K562 (cell line): ENCODE data around the gene UPF1. TPM values are rescaled to one million over a fixed set of nuclear protein-coding genes. Genes with fewer than 3 reads are reported as not detected.

Source experiments
- AFF4 ChIP-seq: sonication (generic); formaldehyde crosslinking; IDR thresholded peaks from 2 replicates; pipeline ENCODE4 v1.8.0; 2023; ENCODE audit warnings: mild to moderate bottlenecking, missing genetic modification reagents
- BACH1 ChIP-seq: fragments of 200-800 bp; sonication (Bioruptor generic); IDR thresholded peaks from 2 replicates; pipeline ENCODE4 v1.6.1; 2016; ENCODE audit warnings: missing genetic modification characterization, missing compliant biosample characterization
- COPS2 ChIP-seq: fragments of 450-650 bp; conservative IDR thresholded peaks from 2 replicates; pipeline ENCODE4 v1.6.1; 2016; ENCODE audit warnings: mild to moderate bottlenecking, moderate library complexity
- CSDE1 ChIP-seq, 2 experiments: fragments of 450-650 bp; IDR thresholded peaks; 2 replicates each; pipeline ENCODE4 v1.6.1; 2016; ENCODE audit warnings: mild to moderate bottlenecking in 1 of 2
- E2F1 ChIP-seq: sonication (generic); formaldehyde crosslinking; IDR thresholded peaks from 2 replicates; pipeline ENCODE4 v1.8.1; 2023; ENCODE audit warnings: mild to moderate bottlenecking, missing genetic modification reagents, moderate library complexity
- ETS1 ChIP-seq: conservative IDR thresholded peaks from 2 replicates; pipeline ENCODE4 v1.6.1; 2011; ENCODE audit warnings: low read depth, mild to moderate bottlenecking, low read length; ENCODE audit not compliant: control insufficient read depth
- ETV5 ChIP-seq: sonication (generic); formaldehyde crosslinking; IDR thresholded peaks from 2 replicates; pipeline ENCODE4 v1.4.0; 2020; ENCODE audit warnings: low read depth, mild to moderate bottlenecking, missing genetic modification reagents
- HBP1 ChIP-seq: fragments of 450-650 bp; formaldehyde crosslinking; IDR thresholded peaks from 2 replicates; pipeline ENCODE4 v1.4.0; 2022; ENCODE audit warnings: missing genetic modification characterization
- HDGF ChIP-seq: fragments of 450-650 bp; IDR thresholded peaks from 2 replicates; pipeline ENCODE4 v1.6.1; 2016
- KDM4B ChIP-seq, 2 experiments: fragments of 450-650 bp in 1 of 2; sonication (generic) in 1 of 2; IDR thresholded peaks; 2 replicates each; pipeline ENCODE4 v1.6.1; 2016 to 2017; ENCODE audit warnings: borderline replicate concordance in 2 of 2, antibody characterized with exemption in 1 of 2, low read depth in 1 of 2, mild to moderate bottlenecking in 1 of 2
- MYNN ChIP-seq, 2 experiments: sonication (generic); formaldehyde crosslinking in 1 of 2; IDR thresholded peaks; 2 replicates each; pipeline versions ENCODE4 v1.5.0 to v1.6.1; 2016 to 2020; ENCODE audit warnings: antibody characterized with exemption in 1 of 2, missing genetic modification reagents in 1 of 2
- NR2F6 ChIP-seq: fragments of 450-650 bp; formaldehyde crosslinking; IDR thresholded peaks from 2 replicates; pipeline ENCODE4 v1.4.0; 2020; ENCODE audit warnings: mild to moderate bottlenecking
- PREB ChIP-seq: sonication (generic); formaldehyde crosslinking; IDR thresholded peaks from 2 replicates; pipeline ENCODE4 v1.8.1; 2023; ENCODE audit warnings: mild to moderate bottlenecking, missing genetic modification reagents
- SIX5 ChIP-seq, 2 experiments: IDR thresholded peaks; 2 replicates each; pipeline ENCODE4 v1.6.1; 2011; ENCODE audit warnings: low read length in 2 of 2, borderline replicate concordance in 1 of 2, low read depth in 1 of 2, mild to moderate bottlenecking in 1 of 2, moderate library complexity in 1 of 2; ENCODE audit not compliant: insufficient read depth in 1 of 2
- TRIM28 ChIP-seq: fragments of 450-650 bp; IDR thresholded peaks from 2 replicates; pipeline ENCODE4 v1.6.1; 2017
- ZBTB12 ChIP-seq: fragments of 250-450 bp; sonication (Bioruptor Pico); IDR thresholded peaks from 2 replicates; pipeline ENCODE4 v1.4.0; 2020
- ZNF766 ChIP-seq: fragments of 200-800 bp; sonication (Bioruptor generic); conservative IDR thresholded peaks from 2 replicates; pipeline ENCODE4 v1.6.1; 2016; ENCODE audit warnings: missing genetic modification characterization, missing compliant biosample characterization
- polyA plus RNA-seq, 8 experiments: library from polyadenylated mRNA; depleted of rRNA in 4 of 8; stranded (reverse) in 5 of 8; unstranded in 3 of 8; fragments of >200 nt; fragmentation: Nextera tagmentation in 2 of 8; fragmentation: Illumina TruSeq in 1 of 8; extraction: Ambion mirVana in 2 of 8; extraction: Trizol in 1 of 8; gene quantifications; 2 replicates each; pipeline versions ENCODE4 v1.2.1 to v1.2.3, GENCODE V29; 2011 to 2014; ENCODE audit warnings: inconsistent platforms in 1 of 8, missing spikeins in 1 of 8
- total RNA-seq, 7 experiments: library from RNA; depleted of rRNA in 6 of 7; stranded (reverse); fragments of >200 nt in 6 of 7; fragmentation: Illumina TruSeq in 2 of 7; extraction: Trizol in 2 of 7; gene quantifications; 2 replicates each; pipeline versions ENCODE4 v1.2.1 to v1.2.3, GENCODE V29; 2011 to 2021; ENCODE audit warnings: low replicate concordance in 1 of 7

The UPF1 gene
- total and polyA plus RNA-seq, 9 of the 15 experiments (the other 6 are each of a cell fraction or from before 2014, with no cell fraction given), result 0.34 to 103 (median 27.9) TPM

- TF ChIP-seq BACH1 (tag) (no peak), HDGF (no peak), COPS2 (no peak), CSDE1 (IDR thresholded peaks at IDR 0.05) (no peak), NR2F6 (peak; percentile 78; the same call in 1 of the 2 replicates), KDM4B (IDR thresholded peaks at IDR 0.05; ENCODE audit: borderline replicate concordance in 2 of 2, low read depth in 1 of 2) (no peak), E2F1 (CRISPR knock-in tag) (no peak), ZNF766 (peak; percentile 49; the same call in 1 of the 2 replicates), ETV5 (CRISPR knock-in tag) (no peak), PREB (no peak), ETS1 (no peak), MYNN (IDR thresholded peaks at IDR 0.05) (peak; percentile 62; the same call in 1 of the 2 replicates), MYNN (CRISPR knock-in tag; IDR thresholded peaks at IDR 0.05) (no peak), SIX5 (IDR thresholded peaks at IDR 0.05; ENCODE audit: borderline replicate concordance in 1 of 2, insufficient read depth in 1 of 2, low read depth in 1 of 2, low read length in 2 of 2) (no peak), TRIM28 (no peak), HBP1 (CRISPR knock-in tag) (no peak), AFF4 (no peak), ZBTB12 (CRISPR knock-in tag) (no peak)
These were observed 67.0 kb downstream of the UPF1 start (continued) for GRCh38 chr19:18898607-18899408.
